CD8-positive, alpha-beta memory T cell (primary cell): ENCODE data around the gene LYPD4. TPM values are rescaled to one million over a fixed set of nuclear protein-coding genes. Genes with fewer than 3 reads are reported as not detected.
A peak's percentile ranks its signal among the peaks of the same experiment; 100 is the strongest.

Experiments
- CTCF ChIA-PET: fragments of 350-600 bp; sonication (Branson Sonifier 250); formaldehyde crosslinking; loops from one replicate; lab custom pipeline; 2021; ENCODE audit warnings: antibody characterized with exemption; lab: Charles Lee
- POLR2A ChIA-PET: fragments of 350-600 bp; sonication (Branson Sonifier 250); formaldehyde crosslinking; loops from one replicate; lab custom pipeline; 2021; ENCODE audit warnings: antibody characterized with exemption; lab: Charles Lee
- DNase-seq, 5 donors: peaks; one replicate each; pipeline versions ENCODE4 v3.0.0 to v3.0.0-alpha.2; 2020 to 2022; ENCODE audit warnings: mixed read lengths in 1 of 5
- H3K27ac ChIP-seq: one replicate; pipeline ENCODE4 v1.7.0; 2013; ENCODE audit warnings: low read depth, mild to moderate bottlenecking, low read length, moderate library complexity
- H3K27me3 ChIP-seq: 2 replicates; pipeline ENCODE4 v1.7.0; 2013; ENCODE audit warnings: low read length, mild to moderate bottlenecking; ENCODE audit not compliant: insufficient read depth, poor library complexity, severe bottlenecking
- H3K36me3 ChIP-seq: 2 replicates; pipeline ENCODE4 v1.7.0; 2013; ENCODE audit warnings: mild to moderate bottlenecking, low read length, moderate library complexity; ENCODE audit not compliant: insufficient read depth
- H3K4me1 ChIP-seq: 2 replicates; pipeline ENCODE4 v1.7.0; 2013; ENCODE audit warnings: mild to moderate bottlenecking, low read length, moderate library complexity; ENCODE audit not compliant: insufficient read depth
- H3K4me3 ChIP-seq: 2 replicates; pipeline ENCODE4 v1.7.0; 2013; ENCODE audit warnings: mild to moderate bottlenecking, low read length
- H3K9me3 ChIP-seq: 2 replicates; pipeline ENCODE4 v1.7.0; 2013; ENCODE audit warnings: mild to moderate bottlenecking, low read length
- H3K27ac Mint-ChIP-seq, 8 donors: one replicate each; pipeline ENCODE4 v1.8.0; 2020 to 2021; ENCODE audit warnings: mixed read lengths in 8 of 8, mild to moderate bottlenecking in 6 of 8, inconsistent platforms in 3 of 8, moderate library complexity in 3 of 8
- H3K27me3 Mint-ChIP-seq, 2 donors: one replicate each; pipeline ENCODE4 v1.8.0; 2020 to 2021; ENCODE audit warnings: mixed read lengths in 2 of 2, mild to moderate bottlenecking in 1 of 2, moderate library complexity in 1 of 2
- H3K36me3 Mint-ChIP-seq, 3 donors: one replicate each; pipeline ENCODE4 v1.8.0; 2020 to 2021; ENCODE audit warnings: mixed read lengths in 3 of 3, inconsistent platforms in 1 of 3, mild to moderate bottlenecking in 1 of 3
- H3K4me1 Mint-ChIP-seq, 3 donors: one replicate each; pipeline ENCODE4 v1.8.0; 2020 to 2021; ENCODE audit warnings: mixed read lengths in 3 of 3, inconsistent platforms in 1 of 3, mild to moderate bottlenecking in 1 of 3
- H3K4me3 Mint-ChIP-seq, 7 donors: one replicate each; pipeline ENCODE4 v1.8.0; 2020 to 2021; ENCODE audit warnings: mixed read lengths in 7 of 7, mild to moderate bottlenecking in 6 of 7, moderate library complexity in 4 of 7, inconsistent platforms in 2 of 7
- H3K9me3 Mint-ChIP-seq, 5 donors: one replicate each; pipeline ENCODE4 v1.8.0; 2020 to 2022; ENCODE audit warnings: mixed read lengths in 5 of 5, mild to moderate bottlenecking in 3 of 5, moderate library complexity in 2 of 5, inconsistent platforms in 1 of 5
- polyA plus RNA-seq: library from polyadenylated mRNA; unstranded; fragments of 300-500 nt; fragmentation: Illumina TruSeq; gene quantifications from one replicate; pipeline ENCODE4 v1.2.3, GENCODE V29; 2021
- total RNA-seq, 2 experiments: library from RNA; stranded (reverse); gene quantifications; one replicate each; pipeline ENCODE4 v1.2.3, GENCODE V29; 2021

LYPD4 gene
- total and polyA plus RNA-seq, 3 experiments from 2014 or later: not detected

- no peaks in the 10 kb centered on the region for H3K27me3 Mint-ChIP-seq
- CTCF ChIA-PET: interaction anchor here (1.3 to 16.3 kb wide), 13 partner anchors 12 to 86 kb away, joined by 3 to 227 read pairs (median 11); partner anchors contain the start of genes ARHGEF1, ERFL and RPS19
- Histone ChIP-seq H3K9me3 (no peaks in the 10 kb centered on the region), H3K27ac (peak overlapping the region; percentile 52), H3K27me3 (no peaks in the 10 kb centered on the region), H3K36me3 (peaks cover 25% of the 10 kb centered on the region), H3K4me1 (peaks cover 100% of the 10 kb centered on the region), H3K4me3 (peak overlapping the region; percentile 3)
- POLR2A ChIA-PET: interaction anchor here (0.6 to 8.6 kb wide), 7 partner anchors 9 to 75 kb away, joined by 3 to 190 read pairs (median 6); partner anchors contain the start of genes ARHGEF1 and RPS19
- H3K4me1 Mint-ChIP-seq: peaks cover 61 to 84% (median 73%) of the 10 kb centered on the region in 3 donors
- peak; percentile 44 to 83 (median 77) for DNase-seq
- H3K9me3 Mint-ChIP-seq: no peaks in the 10 kb centered on the region
- H3K4me3 Mint-ChIP-seq: peak overlapping the region; percentile 23 to 91 (median 77)
- peak overlapping the region; percentile 92 to 99 (median 98) for H3K27ac Mint-ChIP-seq
- H3K36me3 Mint-ChIP-seq: peaks cover 4 to 46% (median 8%) of the 10 kb centered on the region in 3 donors
These were observed 27.3 kb upstream of the LYPD4 start for GRCh38 chr19:41871573-41872383.

- POLR2A ChIA-PET: interaction anchor here (0.6 to 8.6 kb wide), 5 partner anchors 10 to 75 kb away, joined by 3 to 190 read pairs (median 5); partner anchors contain the start of genes ARHGEF1 and RPS19
- H3K27me3 ChIP-seq: no peaks in the 10 kb centered on the region
- peaks cover 94% of the 10 kb centered on the region for H3K4me1 ChIP-seq
- Mint-ChIP-seq H3K4me3 (peak overlapping the region in 5 of 7 donors; percentile 2 to 55 (median 30)), H3K27ac (peak overlapping the region in 7 of 8 donors; percentile 34 to 99 (median 86)), H3K36me3 (peaks cover 4 to 54% (median 8%) of the 10 kb centered on the region in 3 donors), H3K9me3 (no peaks in the 10 kb centered on the region), H3K4me1 (peaks cover 56 to 79% (median 67%) of the 10 kb centered on the region in 3 donors), H3K27me3 (no peaks in the 10 kb centered on the region)
- CTCF ChIA-PET: interaction anchor here (1.4 to 16.3 kb wide), 5 partner anchors 11 to 87 kb away, joined by 3 to 227 read pairs (median 53); partner anchors contain the start of genes ARHGEF1 and RPS19
- peaks cover 30% of the 10 kb centered on the region for H3K36me3 ChIP-seq
- no peak overlapping the region for H3K4me3 ChIP-seq
- H3K27ac ChIP-seq: no peak overlapping the region
- no peaks in the 10 kb centered on the region for H3K9me3 ChIP-seq
- DNase-seq: no peak
These were observed 26.0 kb upstream of the LYPD4 start for GRCh38 chr19:41870401-41870873.

GRCh38 chr19:41869374-41869955, 25.0 kb upstream of the LYPD4 start:
- POLR2A ChIA-PET: interaction anchor here (1.7 to 8.6 kb wide), 2 partner anchors 10 to 18 kb away, joined by 9 to 190 read pairs; partner anchors contain the start of genes ARHGEF1 and RPS19

GRCh38 chr19:41868989-41869300, 24.5 kb upstream of the LYPD4 start:
- H3K9me3 ChIP-seq: no peaks in the 10 kb centered on the region
- POLR2A ChIA-PET: interaction anchor here (0.6 to 1.7 kb wide), 2 partner anchors 9 to 18 kb away, joined by 6 to 9 read pairs; partner anchors contain the start of gene RPS19
- peak overlapping the region in 6 of 8 donors; percentile 60 to 94 (median 74) for H3K27ac Mint-ChIP-seq
- DNase-seq: no peak
- H3K36me3 Mint-ChIP-seq: peaks cover 4 to 68% (median 12%) of the 10 kb centered on the region in 3 donors
- CTCF ChIA-PET: interaction anchor here (1.4 to 16.3 kb wide), 5 partner anchors 9 to 84 kb away, joined by 3 to 227 read pairs (median 8); partner anchors contain the start of genes ARHGEF1 and RPS19
- peaks cover 94% of the 10 kb centered on the region for H3K4me1 ChIP-seq
- peak overlapping the region in 1 of 7 donors; percentile 23 for H3K4me3 Mint-ChIP-seq
- H3K27me3 Mint-ChIP-seq: no peaks in the 10 kb centered on the region
- H3K4me3 ChIP-seq: no peak overlapping the region
- no peaks in the 10 kb centered on the region for H3K27me3 ChIP-seq
- H3K4me1 Mint-ChIP-seq: peaks cover 61 to 81% (median 71%) of the 10 kb centered on the region in 3 donors
- no peaks in the 10 kb centered on the region for H3K9me3 Mint-ChIP-seq
- H3K36me3 ChIP-seq: peaks cover 45% of the 10 kb centered on the region
- no peak overlapping the region for H3K27ac ChIP-seq

More at GRCh38 chr19:41869374-41869955, 25.0 kb upstream of the LYPD4 start:
- H3K9me3 ChIP-seq: no peaks in the 10 kb centered on the region
- DNase-seq: no peak
- no peaks in the 10 kb centered on the region for H3K9me3 Mint-ChIP-seq
- H3K4me1 Mint-ChIP-seq: peaks cover 59 to 81% (median 70%) of the 10 kb centered on the region in 3 donors
- H3K4me1 ChIP-seq: peaks cover 94% of the 10 kb centered on the region
- no peak overlapping the region for H3K4me3 ChIP-seq
- no peaks in the 10 kb centered on the region for H3K27me3 Mint-ChIP-seq
- H3K36me3 Mint-ChIP-seq: peaks cover 4 to 63% (median 11%) of the 10 kb centered on the region in 3 donors
- H3K36me3 ChIP-seq: peaks cover 40% of the 10 kb centered on the region
- CTCF ChIA-PET: interaction anchor here (1.4 to 16.3 kb wide), 4 partner anchors 17 to 83 kb away, joined by 3 to 227 read pairs (median 32); partner anchors contain the start of gene ARHGEF1
- peak overlapping the region; percentile 34 to 99 (median 89) for H3K27ac Mint-ChIP-seq
- H3K4me3 Mint-ChIP-seq: no peak overlapping the region
- H3K27ac ChIP-seq: no peak overlapping the region
- H3K27me3 ChIP-seq: no peaks in the 10 kb centered on the region

- H3K36me3 Mint-ChIP-seq: peaks cover 7 to 73% (median 14%) of the 10 kb centered on the region in 3 donors
- H3K27ac ChIP-seq: no peak overlapping the region
- H3K4me3 ChIP-seq: no peak overlapping the region
- H3K4me1 ChIP-seq: peaks cover 93% of the 10 kb centered on the region
- H3K9me3 Mint-ChIP-seq: no peaks in the 10 kb centered on the region
- H3K27me3 ChIP-seq: no peaks in the 10 kb centered on the region
- peak overlapping the region; percentile 68 to 96 (median 86) for H3K27ac Mint-ChIP-seq
- H3K4me3 Mint-ChIP-seq: peak overlapping the region in 4 of 7 donors; percentile 22 to 84 (median 42)
- peaks cover 51% of the 10 kb centered on the region for H3K36me3 ChIP-seq
- no peaks in the 10 kb centered on the region for H3K9me3 ChIP-seq
- POLR2A ChIA-PET: interaction anchor here (0.6 to 1.7 kb wide), 2 partner anchors 8 to 18 kb away, joined by 6 to 9 read pairs; partner anchors contain the start of gene RPS19
- peaks cover 64 to 79% (median 75%) of the 10 kb centered on the region in 3 donors for H3K4me1 Mint-ChIP-seq
- CTCF ChIA-PET: interaction anchor here (1.4 to 16.3 kb wide), 4 partner anchors 9 to 84 kb away, joined by 3 to 227 read pairs (median 6); partner anchors contain the start of genes ARHGEF1 and RPS19
- H3K27me3 Mint-ChIP-seq: no peaks in the 10 kb centered on the region
- no peak for DNase-seq
These were observed 23.9 kb upstream of the LYPD4 start for GRCh38 chr19:41868120-41868988.

GRCh38 chr19:41866284-41866683, 21.8 kb upstream of the LYPD4 start:
- H3K36me3 Mint-ChIP-seq: peaks cover 6 to 87% (median 23%) of the 10 kb centered on the region in 3 donors
- peak overlapping the region in 6 of 8 donors; percentile 17 to 74 (median 39) for H3K27ac Mint-ChIP-seq
- Histone ChIP-seq H3K27ac (no peak overlapping the region), H3K36me3 (peaks cover 71% of the 10 kb centered on the region), H3K4me1 (peaks cover 93% of the 10 kb centered on the region), H3K9me3 (no peaks in the 10 kb centered on the region), H3K27me3 (no peaks in the 10 kb centered on the region), H3K4me3 (no peak overlapping the region)
- H3K9me3 Mint-ChIP-seq: no peaks in the 10 kb centered on the region
- CTCF ChIA-PET: interaction anchor here (0.6 to 16.3 kb wide), 2 partner anchors 9 to 21 kb away, joined by 3 to 227 read pairs; partner anchors contain the start of gene ARHGEF1
- peak overlapping the region in 1 of 7 donors; percentile 27 for H3K4me3 Mint-ChIP-seq
- no peak for DNase-seq
- H3K27me3 Mint-ChIP-seq: no peaks in the 10 kb centered on the region
- POLR2A ChIA-PET: interaction anchor here (0.5 to 1.1 kb wide), 3 partner anchors 9 to 1576 kb away, joined by 3 to 5 read pairs (median 4); no protein-coding TSS in a partner anchor
- H3K4me1 Mint-ChIP-seq: peaks cover 65 to 79% (median 76%) of the 10 kb centered on the region in 3 donors
